Measurements from ENCODE around the gene ST14.
A peak's percentile ranks its signal among the peaks of the same experiment; 100 is the strongest.

Gene ST14

DNA sequence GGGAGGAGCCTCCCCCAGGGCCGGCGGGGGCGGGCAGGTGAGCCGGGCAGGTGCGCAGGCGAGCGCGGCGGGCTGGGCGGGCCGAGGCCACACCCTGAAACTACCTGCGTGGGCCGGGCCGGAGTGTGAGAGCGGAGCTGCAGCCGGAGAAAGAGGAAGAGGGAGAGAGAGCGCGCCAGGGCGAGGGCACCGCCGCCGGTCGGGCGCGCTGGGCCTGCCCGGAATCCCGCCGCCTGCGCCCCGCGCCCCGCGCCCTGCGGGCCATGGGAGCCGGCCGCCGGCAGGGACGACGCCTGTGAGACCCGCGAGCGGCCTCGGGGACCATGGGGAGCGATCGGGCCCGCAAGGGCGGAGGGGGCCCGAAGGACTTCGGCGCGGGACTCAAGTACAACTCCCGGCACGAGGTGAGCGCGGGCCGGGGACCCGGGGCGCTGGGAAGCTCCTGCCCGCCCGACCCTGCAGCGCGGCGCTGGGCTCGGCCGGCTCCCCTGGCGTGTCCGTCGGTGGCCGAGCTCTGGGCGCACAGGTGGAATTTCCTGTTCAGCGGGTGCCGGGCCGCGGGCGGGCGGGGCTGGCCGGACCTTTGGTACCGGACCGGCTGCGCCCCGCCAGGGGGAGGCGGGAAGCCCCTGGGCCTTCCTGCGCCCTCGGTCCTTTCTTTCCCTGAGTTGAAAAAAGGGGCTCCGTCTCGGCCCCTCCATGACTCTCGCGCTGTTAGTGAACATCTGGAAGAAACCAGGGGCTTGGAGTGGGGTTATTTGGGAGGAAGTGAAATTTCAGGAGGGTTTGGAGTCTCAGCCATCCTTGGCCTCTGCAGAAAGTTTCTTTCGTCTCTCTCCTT, at the start of gene ST14:
Gene ST14, plus strand, starts transcription at position 126 of the 841 bp plus-strand sequence. Its CDS starts 198 bp downstream, at position 324.
- no peak for DNase-seq

DNA sequence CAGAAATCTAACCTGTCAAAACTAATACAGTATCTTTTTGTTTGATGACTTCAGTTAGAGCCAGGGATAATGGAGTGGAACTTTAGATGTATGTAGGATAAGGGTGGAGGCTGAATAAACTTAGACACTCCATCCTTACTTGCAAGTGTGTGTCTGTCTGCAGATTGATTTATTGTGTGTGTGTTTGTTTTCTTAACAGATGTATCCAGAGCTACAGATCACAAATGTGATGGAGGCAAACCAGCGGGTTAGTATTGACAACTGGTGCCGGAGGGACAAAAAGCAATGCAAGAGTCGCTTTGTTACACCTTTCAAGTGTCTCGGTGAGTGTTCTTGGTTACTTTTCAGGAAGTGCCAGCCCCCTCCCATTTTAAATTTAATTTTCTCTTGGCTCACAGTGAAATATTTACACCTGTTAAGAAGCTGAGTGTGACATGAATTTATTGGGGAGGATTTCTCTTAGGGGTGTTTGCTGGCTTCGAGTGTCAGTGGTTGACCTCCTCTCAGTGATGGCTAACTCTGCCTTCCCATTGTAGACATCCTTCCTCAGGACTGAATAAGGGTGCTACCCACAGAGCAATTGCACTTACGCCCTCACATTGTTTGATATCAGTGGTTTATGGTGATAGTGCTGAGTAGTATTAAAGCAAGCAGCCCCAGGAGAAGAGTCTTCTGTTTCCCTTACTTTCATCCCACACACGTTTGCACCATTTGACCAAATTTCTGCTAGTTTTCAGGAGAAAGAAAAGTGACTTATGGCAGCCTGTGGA, 49.1 kb upstream of the ST14 start:
- DNase-seq: no peak

DNA sequence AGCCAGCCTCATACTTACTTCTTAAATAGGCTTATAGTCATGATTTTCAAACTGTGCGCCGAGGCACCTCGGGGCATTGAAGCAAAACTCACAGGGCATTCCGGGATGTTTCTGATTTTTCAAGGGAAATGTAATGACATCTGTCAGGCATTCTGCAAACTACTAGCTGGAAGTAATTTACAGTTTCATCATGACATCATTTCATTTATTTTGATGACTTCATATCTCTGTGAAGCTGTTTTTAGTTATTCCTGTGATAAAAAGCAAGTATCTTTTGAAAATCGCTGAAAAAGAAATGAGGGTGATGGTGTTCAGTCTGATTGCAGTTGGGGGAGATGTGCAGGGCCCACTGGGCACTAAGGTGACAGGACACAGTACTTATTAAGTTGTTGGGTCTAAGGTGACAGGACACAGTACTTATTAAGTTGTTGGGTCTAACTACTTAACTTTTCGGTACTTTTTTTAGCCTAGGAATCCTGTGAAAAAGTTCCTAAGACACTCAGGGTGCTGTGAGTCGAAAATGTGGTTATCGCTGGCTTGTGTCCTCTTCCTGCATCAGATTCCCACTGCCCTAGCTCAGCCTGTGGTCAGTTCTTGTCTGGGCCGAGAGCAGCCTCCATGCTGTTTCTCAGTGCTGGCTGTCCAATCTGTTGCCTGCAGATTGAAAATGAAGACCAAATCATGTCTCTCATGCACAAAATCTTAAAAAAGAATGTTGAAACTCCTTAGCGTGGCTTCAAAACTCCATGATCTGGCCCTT, 47.3 kb upstream of the ST14 start:
- no peak for DNase-seq

- DNase-seq: no peak
Observed at GRCh38 chr11:130114281-130114680, 45.3 kb upstream of the ST14 start.

GRCh38 chr11:130114726-130115125, 44.9 kb upstream of the ST14 start:
- DNase-seq: no peak

- no peak for DNase-seq
Observed at GRCh38 chr11:130115218-130115617, 44.4 kb upstream of the ST14 start.

GRCh38 chr11:130118165-130118564, 41.4 kb upstream of the ST14 start:
- DNase-seq: no peak

DNA sequence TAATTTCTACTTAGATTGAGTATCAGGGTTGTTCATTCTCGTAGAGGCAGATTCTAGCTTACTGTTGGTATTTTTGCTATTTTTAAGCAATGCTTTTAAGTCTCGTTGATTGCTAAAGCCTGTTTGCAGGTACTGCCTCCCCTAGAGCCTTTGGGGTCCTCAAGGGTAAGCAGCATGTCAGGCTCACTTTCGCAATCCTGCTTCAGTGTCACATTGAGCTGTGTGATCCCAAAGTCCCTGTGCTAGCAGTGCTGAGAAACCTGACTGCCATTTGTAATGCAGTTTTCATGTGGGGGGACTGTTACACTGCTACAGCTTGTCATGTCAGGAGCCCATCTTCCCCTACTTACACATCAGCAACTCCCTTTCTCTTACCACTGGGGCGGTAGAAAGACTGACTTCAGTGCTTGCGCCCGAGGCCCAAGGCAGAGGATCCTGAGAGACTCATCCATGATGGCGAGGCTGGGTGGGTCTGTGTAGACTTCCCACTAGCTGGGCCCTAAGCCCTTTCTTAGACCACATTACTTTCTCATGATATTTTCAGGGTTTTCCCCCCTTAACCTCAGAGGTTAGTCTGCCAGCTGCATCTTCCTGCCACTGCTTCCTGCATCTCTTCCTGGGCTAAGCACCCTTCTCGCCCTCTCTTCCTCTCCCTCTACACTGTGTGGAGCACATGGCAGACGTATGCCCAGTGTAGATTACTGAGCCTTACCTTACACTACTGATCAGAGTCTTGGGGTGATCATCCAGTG, 40.8 kb upstream of the ST14 start:
- DNase-seq: no peak

- DNase-seq: no peak
Observed at GRCh38 chr11:130120045-130120444, 39.5 kb upstream of the ST14 start.

- no peak for DNase-seq
Observed at GRCh38 chr11:130121445-130121978, 38.1 kb upstream of the ST14 start.

GRCh38 chr11:130122141-130122575, 37.4 kb upstream of the ST14 start:
- DNase-seq: peak; percentile 24

DNA sequence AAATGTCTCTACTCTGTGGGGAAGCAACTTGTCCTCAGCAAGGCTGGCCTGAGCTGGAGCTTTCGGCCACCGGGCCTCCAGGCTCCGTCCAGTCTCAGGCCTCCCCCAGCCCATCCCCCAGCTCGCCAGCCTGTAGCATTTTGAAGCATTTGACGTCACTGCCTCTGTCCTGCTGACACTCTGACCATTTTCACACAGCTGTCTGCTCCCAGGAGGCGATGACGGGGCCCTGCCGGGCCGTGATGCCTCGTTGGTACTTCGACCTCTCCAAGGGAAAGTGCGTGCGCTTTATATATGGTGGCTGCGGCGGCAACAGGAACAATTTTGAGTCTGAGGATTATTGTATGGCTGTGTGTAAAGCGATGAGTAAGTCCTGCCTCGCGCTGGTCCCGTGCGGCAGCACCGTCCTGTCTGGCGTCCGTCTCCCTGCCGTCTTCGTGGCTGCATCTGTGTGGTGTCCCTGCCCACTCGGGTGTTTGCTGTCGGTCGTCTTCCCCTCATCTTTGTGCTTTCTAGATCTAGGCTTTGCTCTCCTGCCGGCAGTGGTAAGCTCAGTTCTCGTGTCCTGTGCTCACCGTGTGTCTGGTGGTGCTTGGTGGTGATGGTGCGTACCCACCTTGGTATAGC, 36.1 kb upstream of the ST14 start:
- no peak for DNase-seq

GRCh38 chr11:130124096-130124495, 35.5 kb upstream of the ST14 start:
- no peak for DNase-seq

DNA sequence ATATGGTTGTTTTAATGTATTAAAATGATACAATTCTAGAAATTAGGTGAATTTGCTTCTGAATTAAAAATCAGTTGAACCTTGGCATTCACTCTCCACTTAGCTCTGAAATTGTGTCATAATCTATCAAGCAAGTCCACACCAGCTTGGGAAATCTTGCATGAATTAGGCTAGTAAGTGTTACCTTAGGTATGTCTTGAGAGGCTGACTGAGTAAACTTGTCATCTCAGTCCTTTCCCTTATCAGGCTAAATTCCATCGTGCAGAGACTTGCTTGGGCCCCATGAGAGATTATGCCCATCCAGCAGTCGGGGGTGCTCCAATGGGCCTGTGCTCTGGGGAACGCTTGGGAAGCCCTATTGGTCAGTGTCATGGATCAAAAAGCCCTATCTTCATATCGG, 33.9 kb upstream of the ST14 start:
- DNase-seq: no peak

DNA sequence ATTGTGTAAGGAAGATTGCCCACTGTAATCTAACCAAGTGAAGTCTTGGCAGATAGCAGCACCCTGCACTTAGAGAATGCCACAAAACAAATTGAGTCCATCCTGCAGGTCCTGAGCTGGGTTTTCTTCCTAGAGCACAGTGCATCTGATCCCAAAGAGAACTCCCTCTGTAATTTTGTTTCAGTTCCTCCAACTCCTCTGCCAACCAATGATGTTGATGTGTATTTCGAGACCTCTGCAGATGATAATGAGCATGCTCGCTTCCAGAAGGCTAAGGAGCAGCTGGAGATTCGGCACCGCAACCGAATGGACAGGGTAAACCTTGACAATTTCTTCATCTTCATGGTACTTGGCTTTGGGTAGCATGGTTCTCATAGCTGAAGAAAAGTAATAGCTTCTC, 33.1 kb upstream of the ST14 start:
- DNase-seq: no peak

GRCh38 chr11:130127509-130127908, 32.1 kb upstream of the ST14 start:
- no peak for DNase-seq

DNA sequence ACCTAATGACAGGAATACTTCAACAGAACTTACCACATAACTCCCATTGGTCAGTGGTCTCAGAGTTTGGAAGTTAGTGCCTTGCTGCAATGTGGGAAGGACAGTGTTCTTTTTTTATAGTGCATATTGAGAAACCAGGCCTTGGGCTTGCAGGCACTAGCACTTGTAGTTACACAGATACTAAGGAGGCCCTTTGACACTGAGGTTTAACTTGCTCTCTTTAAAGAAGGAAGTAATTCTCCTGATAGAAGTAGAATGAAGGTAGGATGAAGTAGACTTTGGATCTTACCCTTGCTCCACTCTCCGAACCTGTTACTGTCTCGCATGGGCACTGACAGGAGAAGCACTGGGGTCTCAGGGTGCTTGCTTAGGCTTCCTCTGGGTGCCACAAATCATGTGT, 31.0 kb upstream of the ST14 start:
- no peak for DNase-seq

DNA sequence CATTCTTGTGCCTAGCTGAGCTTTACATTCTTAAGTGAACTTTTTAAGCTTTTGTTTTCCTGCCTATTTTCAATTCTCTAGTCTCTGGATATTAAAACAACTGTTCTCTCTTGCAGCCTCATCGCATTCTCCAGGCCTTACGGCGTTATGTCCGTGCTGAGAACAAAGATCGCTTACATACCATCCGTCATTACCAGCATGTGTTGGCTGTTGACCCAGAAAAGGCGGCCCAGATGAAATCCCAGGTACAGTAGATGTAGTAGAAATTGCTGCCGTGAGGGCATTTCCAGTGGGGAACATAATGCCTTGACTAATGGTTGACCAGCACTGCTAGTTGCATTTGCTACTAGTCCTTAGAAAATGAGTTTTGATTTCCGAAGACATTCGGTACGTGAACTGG, 29.7 kb upstream of the ST14 start:
- DNase-seq: no peak

- peak; percentile 16 for DNase-seq
Observed at GRCh38 chr11:130131961-130132850, 27.4 kb upstream of the ST14 start.

DNA sequence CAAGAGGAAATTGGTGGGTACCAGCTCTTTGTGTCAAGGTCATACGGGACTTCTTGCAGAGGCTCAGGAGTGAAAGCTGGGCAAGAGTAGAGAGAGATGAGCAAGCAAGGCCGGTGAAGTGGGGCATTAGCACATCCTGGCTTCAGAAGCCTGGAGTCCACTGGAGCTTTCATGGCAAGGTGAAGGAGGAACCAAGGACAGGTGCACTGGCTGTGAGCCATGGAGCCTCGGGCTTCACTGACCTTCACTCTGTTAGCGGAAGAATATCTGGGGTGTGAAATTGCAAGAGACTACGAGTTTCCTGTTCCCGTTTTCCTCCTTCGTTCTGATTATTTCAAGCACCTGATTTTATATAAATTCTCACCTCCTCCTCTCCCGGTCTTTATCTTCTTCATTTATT, 25.9 kb upstream of the ST14 start:
- DNase-seq: no peak

- DNase-seq: no peak
Observed at GRCh38 chr11:130136107-130136506, 23.5 kb upstream of the ST14 start.

Data from stimulated activated CD4-positive, alpha-beta T cell treated with anti-CD3 and anti-CD28 coated beads, Interleukin-4, amount 100 ng/mL, for 1 hour (primary cell).